NCI-H146 treated with DMSO at 0.1 percent for 48 hours (cell line): Measurements from ENCODE around the gene PGAP1.

Experiments used
- DNase-seq: peaks from one replicate; lab custom pipeline; 2025; ENCODE audit not compliant: unreplicated experiment; lab: John Stamatoyannopoulos, UW

PGAP1 gene

GRCh38 chr2:196808083-196808665 is 118.3 kb downstream of the PGAP1 start:
- no peak for DNase-seq

- no peak for DNase-seq
These were observed 122.1 kb downstream of the PGAP1 start for GRCh38 chr2:196804381-196804780.

DNA sequence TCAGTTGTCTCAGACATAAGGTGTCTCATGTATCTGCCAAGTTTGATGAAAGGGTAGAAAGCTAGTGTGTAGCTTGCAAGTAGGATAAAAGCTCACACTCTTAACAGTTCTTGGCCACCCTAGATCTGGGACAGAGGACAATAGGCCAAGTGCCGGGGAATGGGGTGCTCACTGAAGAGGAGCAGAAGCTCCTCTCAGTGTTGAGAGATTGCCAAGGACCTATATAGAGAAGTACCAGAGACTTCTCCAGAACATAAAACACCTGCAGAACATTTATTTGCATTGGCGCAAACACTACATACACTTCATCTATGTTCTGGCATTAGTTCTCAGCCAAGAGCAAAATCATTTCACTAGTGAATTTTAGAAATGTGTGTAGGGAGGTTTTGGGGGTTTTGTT is 124.1 kb downstream of the PGAP1 start:
- no peak for DNase-seq

DNA sequence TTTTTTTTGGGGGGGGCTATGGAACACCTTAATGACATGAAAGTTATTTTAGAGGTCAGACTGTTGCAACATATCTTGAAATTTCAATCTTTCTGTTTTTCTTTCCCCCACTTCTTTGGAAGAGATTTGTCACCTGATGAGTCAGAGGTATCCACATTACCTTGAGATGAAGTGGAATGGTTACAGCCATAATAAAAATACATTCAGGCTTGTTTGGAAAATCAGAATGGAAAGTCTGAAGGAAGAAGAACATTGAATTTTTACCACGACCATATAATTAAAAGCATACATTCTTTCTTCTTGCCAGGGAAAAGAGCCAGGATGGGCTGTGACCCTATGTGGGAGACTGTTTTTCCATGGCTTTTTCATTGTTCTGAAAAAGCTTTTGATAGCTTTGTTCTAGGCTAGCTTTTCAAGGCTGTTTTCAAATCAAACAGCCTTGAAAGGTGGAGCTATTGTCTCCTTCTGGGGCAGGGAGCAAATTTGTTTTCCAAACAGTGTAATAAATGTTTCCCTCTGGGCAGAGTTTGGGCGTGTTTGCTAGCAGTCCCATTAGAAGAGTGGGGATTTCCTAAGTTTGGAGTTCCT is 124.7 kb downstream of the PGAP1 start:
- no peak for DNase-seq

DNA sequence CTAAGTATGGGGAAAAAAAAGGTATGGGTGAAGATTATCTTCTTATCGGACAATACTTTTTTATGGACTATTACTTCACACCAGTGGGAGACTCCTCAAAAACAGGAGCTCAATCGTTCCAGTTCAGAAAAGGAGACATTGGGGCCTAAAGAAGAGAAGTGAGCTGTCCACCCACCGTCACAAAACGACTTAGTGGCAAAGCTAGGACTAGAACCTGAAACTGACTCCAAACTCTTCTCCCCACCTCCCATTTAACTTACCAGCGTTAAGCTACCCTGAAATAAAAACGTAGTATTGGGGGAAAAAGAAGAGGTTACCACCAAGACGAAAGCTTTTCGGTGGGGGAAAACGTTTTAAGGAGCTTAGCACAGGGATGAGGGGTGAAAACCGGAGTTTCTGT is 127.5 kb downstream of the PGAP1 start:
- no peak for DNase-seq

GRCh38 chr2:196792865-196793264 is 133.6 kb downstream of the PGAP1 start:
- no peak for DNase-seq

DNA sequence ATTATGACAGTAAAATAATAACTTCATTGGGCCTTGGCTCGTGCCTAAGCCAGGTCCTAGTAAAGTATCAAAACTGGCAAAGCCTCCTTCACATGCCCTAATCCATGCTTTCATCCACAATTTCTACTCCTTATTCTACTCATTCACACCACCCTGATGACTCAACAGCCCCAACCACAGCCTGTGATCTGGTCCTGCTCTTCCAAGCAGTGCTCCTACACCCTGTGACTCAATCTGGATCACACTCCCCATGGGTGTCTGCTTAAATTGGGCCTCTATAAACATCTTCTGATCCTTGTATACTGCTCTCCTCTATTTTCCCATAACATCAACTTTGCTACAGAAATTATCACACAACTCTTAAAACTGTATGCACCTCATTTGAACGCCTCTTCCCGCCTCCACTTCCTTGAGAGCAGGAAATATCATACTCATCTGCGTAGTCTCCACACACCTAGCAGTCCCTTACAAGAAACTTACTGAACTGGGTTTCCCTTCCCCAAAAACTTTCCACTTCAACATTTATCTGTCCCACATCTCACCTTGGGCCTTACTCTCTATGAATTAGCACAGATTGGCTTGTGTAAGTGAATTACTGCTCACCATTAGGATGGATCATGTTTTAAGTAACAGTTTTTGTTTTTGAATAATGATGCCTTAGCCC is 142.9 kb downstream of the PGAP1 start:
- no peak for DNase-seq
